Measurements from ENCODE around the gene TTF2.

DNA sequence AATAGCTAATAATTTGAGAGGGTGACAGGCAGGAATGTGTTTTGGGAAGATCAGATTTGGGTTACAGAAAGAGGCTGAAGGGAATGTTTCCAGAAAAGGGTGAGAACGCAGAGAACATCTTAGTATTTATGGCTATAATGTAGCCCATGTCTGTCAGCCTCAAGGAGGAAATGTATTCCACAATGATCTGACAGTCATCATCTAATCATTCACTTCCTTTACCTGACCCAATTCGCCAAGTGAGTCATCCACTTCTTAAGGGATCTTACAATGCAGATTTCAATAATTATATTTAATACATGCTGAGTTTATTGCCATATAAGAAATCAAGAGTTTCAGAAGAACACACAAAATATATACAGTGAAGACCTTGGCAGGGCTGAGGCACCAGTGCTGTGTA, 50.6 kb downstream of the TTF2 start:
- TF ChIP-seq, protein P1, sequence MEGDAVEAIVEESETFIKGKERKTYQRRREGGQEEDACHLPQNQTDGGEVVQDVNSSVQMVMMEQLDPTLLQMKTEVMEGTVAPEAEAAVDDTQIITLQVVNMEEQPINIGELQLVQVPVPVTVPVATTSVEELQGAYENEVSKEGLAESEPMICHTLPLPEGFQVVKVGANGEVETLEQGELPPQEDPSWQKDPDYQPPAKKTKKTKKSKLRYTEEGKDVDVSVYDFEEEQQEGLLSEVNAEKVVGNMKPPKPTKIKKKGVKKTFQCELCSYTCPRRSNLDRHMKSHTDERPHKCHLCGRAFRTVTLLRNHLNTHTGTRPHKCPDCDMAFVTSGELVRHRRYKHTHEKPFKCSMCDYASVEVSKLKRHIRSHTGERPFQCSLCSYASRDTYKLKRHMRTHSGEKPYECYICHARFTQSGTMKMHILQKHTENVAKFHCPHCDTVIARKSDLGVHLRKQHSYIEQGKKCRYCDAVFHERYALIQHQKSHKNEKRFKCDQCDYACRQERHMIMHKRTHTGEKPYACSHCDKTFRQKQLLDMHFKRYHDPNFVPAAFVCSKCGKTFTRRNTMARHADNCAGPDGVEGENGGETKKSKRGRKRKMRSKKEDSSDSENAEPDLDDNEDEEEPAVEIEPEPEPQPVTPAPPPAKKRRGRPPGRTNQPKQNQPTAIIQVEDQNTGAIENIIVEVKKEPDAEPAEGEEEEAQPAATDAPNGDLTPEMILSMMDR (IDR thresholded peaks at IDR 0.05; ENCODE audit: insufficient read depth, low read length, poor library complexity, severe bottlenecking) = no peak
- no peak for TF ChIP-seq EZH2phosphoT487 (conservative IDR thresholded peaks at IDR 0.05; ENCODE audit: low read length)
